ENCODE results near the gene CACFD1.

CACFD1 gene

GRCh38 chr9:133428617-133429101, 31.1 kb upstream of the CACFD1 start:
- Histone ChIP-seq H2BK15ac (ENCODE audit: low read length) (peak overlapping the region; percentile 49), H2AFZ (ENCODE audit: low read length) (no peak overlapping the region), H3K36me3 (replicated peaks in 1 of 2; ENCODE audit: control insufficient read depth in 2 of 2, insufficient read depth in 2 of 2, low read length in 2 of 2) (peaks cover 4 to 5% of the 10 kb centered on the region in 2 donors), H4K91ac (ENCODE audit: low read depth, low read length, poor library complexity) (no peak overlapping the region), H3K14ac (ENCODE audit: low read length) (peak overlapping the region; percentile 71), H3K4me1 (ENCODE audit: control insufficient read depth in 2 of 2, insufficient read depth in 1 of 2, low read depth in 1 of 2, low read length in 2 of 2) (peaks cover 0 to 1% of the 10 kb centered on the region in 2 donors), H2BK120ac (ENCODE audit: low read depth, low read length) (no peak overlapping the region), H4K8ac (ENCODE audit: low read depth, low read length) (no peak overlapping the region), H3K18ac (ENCODE audit: low read length) (peak overlapping the region; percentile 48), H2BK12ac (ENCODE audit: low read length) (no peak overlapping the region), H3K4me3 (ENCODE audit: low read length in 2 of 2) (peak overlapping the region in 1 of 2 donors; percentile 75), H3K4ac (ENCODE audit: low read length) (no peak overlapping the region), H3K9ac (ENCODE audit: low read depth, low read length, poor library complexity) (no peak overlapping the region), H3K23ac (ENCODE audit: low read depth, low read length, poor library complexity) (no peak overlapping the region), H2AK5ac (ENCODE audit: low read depth, low read length) (no peak overlapping the region), H2BK5ac (ENCODE audit: low read length) (no peak overlapping the region), H3K27ac (replicated peaks; ENCODE audit: low read length) (no peak overlapping the region), H3K4me2 (ENCODE audit: insufficient read depth, low read length, poor library complexity, severe bottlenecking) (peak overlapping the region; percentile 54), H3K27me3 (ENCODE audit: control insufficient read depth in 3 of 3, insufficient read depth in 3 of 3, low read depth in 1 of 3, low read length in 3 of 3) (peaks cover 0 to 19% (median 0%) of the 10 kb centered on the region in 3 experiments), H3K79me1 (ENCODE audit: low read depth, low read length) (peaks cover 2% of the 10 kb centered on the region), H3K9me3 (replicated peaks in 1 of 2; ENCODE audit: control insufficient read depth in 2 of 2, insufficient read depth in 1 of 2, low read depth in 1 of 2, low read length in 2 of 2) (peaks cover 4 to 10% of the 10 kb centered on the region in 2 donors)
- peak; percentile 48 for DNase-seq (ENCODE audit: low spot score)
- no CpG with 5 or more reads among the region's 57 CpGs for WGBS, 2 donors (ENCODE audit: extremely low coverage in 2 of 2, insufficient read length in 2 of 2, insufficient replicate concordance in 1 of 2)

- H3K36me3 ChIP-seq (replicated peaks in 1 of 2; ENCODE audit: control insufficient read depth in 2 of 2, insufficient read depth in 2 of 2, low read length in 2 of 2): peaks cover 4 to 5% of the 10 kb centered on the region in 2 donors
- H2AK5ac ChIP-seq (ENCODE audit: low read depth, low read length): peak overlapping the region; percentile 28
- H3K4me3 ChIP-seq (ENCODE audit: low read length in 2 of 2): peak overlapping the region in 1 of 2 donors; percentile 50
- H3K18ac ChIP-seq (ENCODE audit: low read length): peak overlapping the region; percentile 93
- no peak overlapping the region for H2BK120ac ChIP-seq (ENCODE audit: low read depth, low read length)
- no peak overlapping the region for H2AFZ ChIP-seq (ENCODE audit: low read length)
- H3K27ac ChIP-seq (replicated peaks; ENCODE audit: low read length): no peak overlapping the region
- peak overlapping the region; percentile 82 for H3K4me2 ChIP-seq (ENCODE audit: insufficient read depth, low read length, poor library complexity, severe bottlenecking)
- no peak overlapping the region for H4K8ac ChIP-seq (ENCODE audit: low read depth, low read length)
- H3K14ac ChIP-seq (ENCODE audit: low read length): no peak overlapping the region
- peaks cover 2% of the 10 kb centered on the region for H3K79me1 ChIP-seq (ENCODE audit: low read depth, low read length)
- H3K27me3 ChIP-seq (ENCODE audit: control insufficient read depth in 3 of 3, insufficient read depth in 3 of 3, low read depth in 1 of 3, low read length in 3 of 3): peaks cover 0 to 19% (median 0%) of the 10 kb centered on the region in 3 experiments
- peaks cover 4 to 10% of the 10 kb centered on the region in 2 donors for H3K9me3 ChIP-seq (replicated peaks in 1 of 2; ENCODE audit: control insufficient read depth in 2 of 2, insufficient read depth in 1 of 2, low read depth in 1 of 2, low read length in 2 of 2)
- H2BK5ac ChIP-seq (ENCODE audit: low read length): no peak overlapping the region
- H3K23ac ChIP-seq (ENCODE audit: low read depth, low read length, poor library complexity): peak overlapping the region; percentile 93
- DNase-seq (ENCODE audit: low spot score): no peak
- no peak overlapping the region for H2BK12ac ChIP-seq (ENCODE audit: low read length)
- no peak overlapping the region for H3K4ac ChIP-seq (ENCODE audit: low read length)
- no peak overlapping the region for H2BK15ac ChIP-seq (ENCODE audit: low read length)
- H3K4me1 ChIP-seq (ENCODE audit: control insufficient read depth in 2 of 2, insufficient read depth in 1 of 2, low read depth in 1 of 2, low read length in 2 of 2): peaks cover 0 to 1% of the 10 kb centered on the region in 2 donors
- no peak overlapping the region for H4K91ac ChIP-seq (ENCODE audit: low read depth, low read length, poor library complexity)
- H3K9ac ChIP-seq (ENCODE audit: low read depth, low read length, poor library complexity): no peak overlapping the region
- WGBS, 2 donors (ENCODE audit: extremely low coverage in 2 of 2, insufficient read length in 2 of 2, insufficient replicate concordance in 1 of 2): no CpG with 5 or more reads among the region's 18 CpGs
Measured at GRCh38 chr9:133429214-133429613, 30.6 kb upstream of the CACFD1 start.

GRCh38 chr9:133429641-133430161, 30.1 kb upstream of the CACFD1 start:
- peaks cover 0 to 19% (median 0%) of the 10 kb centered on the region in 3 experiments for H3K27me3 ChIP-seq (ENCODE audit: control insufficient read depth in 3 of 3, insufficient read depth in 3 of 3, low read depth in 1 of 3, low read length in 3 of 3)
- peak overlapping the region; percentile 82 for H3K4me2 ChIP-seq (ENCODE audit: insufficient read depth, low read length, poor library complexity, severe bottlenecking)
- no peak overlapping the region for H2BK12ac ChIP-seq (ENCODE audit: low read length)
- no peak overlapping the region for H2AK5ac ChIP-seq (ENCODE audit: low read depth, low read length)
- H4K8ac ChIP-seq (ENCODE audit: low read depth, low read length): no peak overlapping the region
- H2BK5ac ChIP-seq (ENCODE audit: low read length): no peak overlapping the region
- H3K79me1 ChIP-seq (ENCODE audit: low read depth, low read length): peaks cover 2% of the 10 kb centered on the region
- no peak overlapping the region for H2BK120ac ChIP-seq (ENCODE audit: low read depth, low read length)
- H3K27ac ChIP-seq (replicated peaks; ENCODE audit: low read length): no peak overlapping the region
- H3K23ac ChIP-seq (ENCODE audit: low read depth, low read length, poor library complexity): peak overlapping the region; percentile 73
- peaks cover 4 to 10% of the 10 kb centered on the region in 2 donors for H3K9me3 ChIP-seq (replicated peaks in 1 of 2; ENCODE audit: control insufficient read depth in 2 of 2, insufficient read depth in 1 of 2, low read depth in 1 of 2, low read length in 2 of 2)
- peaks cover 4 to 5% of the 10 kb centered on the region in 2 donors for H3K36me3 ChIP-seq (replicated peaks in 1 of 2; ENCODE audit: control insufficient read depth in 2 of 2, insufficient read depth in 2 of 2, low read length in 2 of 2)
- peak overlapping the region; percentile 93 for H3K18ac ChIP-seq (ENCODE audit: low read length)
- H2BK15ac ChIP-seq (ENCODE audit: low read length): peak overlapping the region; percentile 70
- H3K4me3 ChIP-seq (ENCODE audit: low read length in 2 of 2): peak overlapping the region in 1 of 2 donors; percentile 53
- peak overlapping the region; percentile 64 for H3K9ac ChIP-seq (ENCODE audit: low read depth, low read length, poor library complexity)
- no peak overlapping the region for H2AFZ ChIP-seq (ENCODE audit: low read length)
- H3K4me1 ChIP-seq (ENCODE audit: control insufficient read depth in 2 of 2, insufficient read depth in 1 of 2, low read depth in 1 of 2, low read length in 2 of 2): peaks cover 0 to 1% of the 10 kb centered on the region in 2 donors
- DNase-seq (ENCODE audit: low spot score): peak; percentile 51
- H3K14ac ChIP-seq (ENCODE audit: low read length): no peak overlapping the region
- no CpG with 5 or more reads among the region's 49 CpGs for WGBS, 2 donors (ENCODE audit: extremely low coverage in 2 of 2, insufficient read length in 2 of 2, insufficient replicate concordance in 1 of 2)
- H4K91ac ChIP-seq (ENCODE audit: low read depth, low read length, poor library complexity): no peak overlapping the region
- H3K4ac ChIP-seq (ENCODE audit: low read length): no peak overlapping the region

GRCh38 chr9:133430244-133430643, 29.5 kb upstream of the CACFD1 start:
- peaks cover 4 to 10% of the 10 kb centered on the region in 2 donors for H3K9me3 ChIP-seq (replicated peaks in 1 of 2; ENCODE audit: control insufficient read depth in 2 of 2, insufficient read depth in 1 of 2, low read depth in 1 of 2, low read length in 2 of 2)

More at GRCh38 chr9:133430244-133430643, 29.5 kb upstream of the CACFD1 start:
- Histone ChIP-seq H3K79me1 (ENCODE audit: low read depth, low read length) (peaks cover 2% of the 10 kb centered on the region), H3K14ac (ENCODE audit: low read length) (no peak overlapping the region), H3K36me3 (replicated peaks in 1 of 2; ENCODE audit: control insufficient read depth in 2 of 2, insufficient read depth in 2 of 2, low read length in 2 of 2) (peaks cover 4 to 5% of the 10 kb centered on the region in 2 donors), H2BK12ac (ENCODE audit: low read length) (no peak overlapping the region), H3K23ac (ENCODE audit: low read depth, low read length, poor library complexity) (no peak overlapping the region), H2AK5ac (ENCODE audit: low read depth, low read length) (no peak overlapping the region), H3K4me1 (ENCODE audit: control insufficient read depth in 2 of 2, insufficient read depth in 1 of 2, low read depth in 1 of 2, low read length in 2 of 2) (peaks cover 0 to 1% of the 10 kb centered on the region in 2 donors), H2BK5ac (ENCODE audit: low read length) (no peak overlapping the region), H3K9ac (ENCODE audit: low read depth, low read length, poor library complexity) (no peak overlapping the region), H3K4me2 (ENCODE audit: insufficient read depth, low read length, poor library complexity, severe bottlenecking) (no peak overlapping the region), H3K18ac (ENCODE audit: low read length) (no peak overlapping the region), H2BK120ac (ENCODE audit: low read depth, low read length) (no peak overlapping the region), H2AFZ (ENCODE audit: low read length) (no peak overlapping the region), H3K27me3 (ENCODE audit: control insufficient read depth in 3 of 3, insufficient read depth in 3 of 3, low read depth in 1 of 3, low read length in 3 of 3) (peaks cover 0 to 19% (median 0%) of the 10 kb centered on the region in 3 experiments), H3K4me3 (ENCODE audit: low read length in 2 of 2) (no peak overlapping the region), H4K8ac (ENCODE audit: low read depth, low read length) (no peak overlapping the region), H4K91ac (ENCODE audit: low read depth, low read length, poor library complexity) (no peak overlapping the region), H3K4ac (ENCODE audit: low read length) (no peak overlapping the region), H2BK15ac (ENCODE audit: low read length) (no peak overlapping the region), H3K27ac (replicated peaks; ENCODE audit: low read length) (no peak overlapping the region)
- no peak for DNase-seq (ENCODE audit: low spot score)
- no CpG with 5 or more reads among the region's 1 CpG for WGBS, 2 donors (ENCODE audit: extremely low coverage in 2 of 2, insufficient read length in 2 of 2, insufficient replicate concordance in 1 of 2)
